ENCODE data around the gene THAP4. TPM values are rescaled to one million over a fixed set of nuclear protein-coding genes. Genes with fewer than 3 reads are reported as not detected.

THAP4 gene
- total and polyA plus RNA-seq, 8 donors: 36.3 to 48.4 (median 42.2) TPM

DNA sequence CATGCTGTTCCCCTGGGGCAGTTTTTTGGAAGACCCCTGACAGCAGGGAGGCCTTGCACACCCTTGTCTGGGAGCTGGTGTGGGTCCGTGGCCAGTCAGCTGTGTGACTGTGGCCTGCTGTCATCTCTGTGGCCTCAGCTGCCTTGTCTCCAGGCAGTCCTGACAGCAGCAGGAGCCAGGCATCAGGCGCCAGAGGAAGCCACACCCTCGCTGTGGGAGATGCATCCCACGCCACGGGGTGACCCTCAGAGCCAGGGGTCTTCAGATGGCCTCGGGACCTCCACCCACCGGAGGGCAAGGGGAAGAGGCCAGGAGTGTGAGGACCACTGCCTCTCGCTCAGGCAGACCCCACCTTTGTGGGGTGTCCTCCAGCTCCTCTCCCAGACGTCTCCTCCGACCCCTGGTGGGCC lies 73.4 kb downstream of the THAP4 start:
- ATAC-seq: no peak
- H3K4me1 ChIP-seq: peaks cover 11 to 32% of the 10 kb centered on the region in 2 donors
- intact Hi-C loops (cut with DNase I): no loop called here
- H3K4me3 ChIP-seq: no peak overlapping the region
- DNase-seq: no peak
- TF ChIP-seq, protein P1, sequence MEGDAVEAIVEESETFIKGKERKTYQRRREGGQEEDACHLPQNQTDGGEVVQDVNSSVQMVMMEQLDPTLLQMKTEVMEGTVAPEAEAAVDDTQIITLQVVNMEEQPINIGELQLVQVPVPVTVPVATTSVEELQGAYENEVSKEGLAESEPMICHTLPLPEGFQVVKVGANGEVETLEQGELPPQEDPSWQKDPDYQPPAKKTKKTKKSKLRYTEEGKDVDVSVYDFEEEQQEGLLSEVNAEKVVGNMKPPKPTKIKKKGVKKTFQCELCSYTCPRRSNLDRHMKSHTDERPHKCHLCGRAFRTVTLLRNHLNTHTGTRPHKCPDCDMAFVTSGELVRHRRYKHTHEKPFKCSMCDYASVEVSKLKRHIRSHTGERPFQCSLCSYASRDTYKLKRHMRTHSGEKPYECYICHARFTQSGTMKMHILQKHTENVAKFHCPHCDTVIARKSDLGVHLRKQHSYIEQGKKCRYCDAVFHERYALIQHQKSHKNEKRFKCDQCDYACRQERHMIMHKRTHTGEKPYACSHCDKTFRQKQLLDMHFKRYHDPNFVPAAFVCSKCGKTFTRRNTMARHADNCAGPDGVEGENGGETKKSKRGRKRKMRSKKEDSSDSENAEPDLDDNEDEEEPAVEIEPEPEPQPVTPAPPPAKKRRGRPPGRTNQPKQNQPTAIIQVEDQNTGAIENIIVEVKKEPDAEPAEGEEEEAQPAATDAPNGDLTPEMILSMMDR (IDR thresholded peaks at IDR 0.05): no peak
- H3K27ac ChIP-seq: no peak overlapping the region
- H3K36me3 ChIP-seq: peaks cover 0 to 12% of the 10 kb centered on the region in 2 donors
- no peaks in the 10 kb centered on the region for H3K9me3 ChIP-seq
- peaks cover 0 to 24% of the 10 kb centered on the region in 2 donors for H3K27me3 ChIP-seq

DNA sequence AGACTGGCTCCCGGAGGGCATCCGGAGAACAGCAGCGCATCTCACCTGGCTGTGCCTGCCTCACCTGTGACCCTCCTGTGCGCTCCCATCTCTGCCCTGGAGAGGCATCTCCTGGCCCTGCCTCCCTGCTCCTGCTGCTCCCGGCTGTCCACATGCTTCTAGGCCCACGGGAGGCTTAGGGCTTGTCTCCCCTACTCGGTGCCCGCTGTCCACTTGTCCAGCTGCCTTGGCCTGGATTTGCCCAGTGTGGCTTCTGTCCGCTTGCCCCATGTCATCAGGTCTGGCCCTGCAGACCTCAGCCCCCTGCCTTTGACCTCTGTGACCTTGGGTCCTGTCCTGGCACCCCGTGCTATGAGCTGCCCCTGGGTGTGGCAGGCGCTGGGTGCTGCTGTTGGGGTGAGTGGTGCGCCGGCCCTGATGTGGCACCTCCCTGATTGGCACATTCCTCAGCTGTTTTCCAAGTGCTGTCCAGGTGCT lies 73.9 kb downstream of the THAP4 start:
- peak in 2 of 4 donors; percentile 31 to 66 for DNase-seq
- no peak for ATAC-seq
- Histone ChIP-seq H3K36me3 (peaks cover 0 to 12% of the 10 kb centered on the region in 2 donors), H3K27me3 (peaks cover 0 to 29% of the 10 kb centered on the region in 2 donors), H3K4me3 (no peak overlapping the region), H3K4me1 (peaks cover 11 to 37% of the 10 kb centered on the region in 2 donors), H3K9me3 (no peaks in the 10 kb centered on the region), H3K27ac (no peak overlapping the region)
- intact Hi-C loops (cut with DNase I): no loop called here
- TF ChIP-seq, protein P1 (IDR thresholded peaks at IDR 0.05): no peak

- DNase-seq: peak in 2 of 4 donors; percentile 42 to 69
- no peak for ATAC-seq
- Histone ChIP-seq H3K4me1 (peaks cover 11 to 38% of the 10 kb centered on the region in 2 donors), H3K27me3 (peaks cover 0 to 36% of the 10 kb centered on the region in 2 donors), H3K4me3 (no peak overlapping the region), H3K27ac (no peak overlapping the region), H3K36me3 (peaks cover 0 to 12% of the 10 kb centered on the region in 2 donors), H3K9me3 (no peaks in the 10 kb centered on the region)
- intact Hi-C loops (cut with DNase I): no loop called here
- TF ChIP-seq, protein P1 (IDR thresholded peaks at IDR 0.05): no peak
Measured at GRCh38 chr2:241562269-241562891, 74.6 kb downstream of the THAP4 start.

DNA sequence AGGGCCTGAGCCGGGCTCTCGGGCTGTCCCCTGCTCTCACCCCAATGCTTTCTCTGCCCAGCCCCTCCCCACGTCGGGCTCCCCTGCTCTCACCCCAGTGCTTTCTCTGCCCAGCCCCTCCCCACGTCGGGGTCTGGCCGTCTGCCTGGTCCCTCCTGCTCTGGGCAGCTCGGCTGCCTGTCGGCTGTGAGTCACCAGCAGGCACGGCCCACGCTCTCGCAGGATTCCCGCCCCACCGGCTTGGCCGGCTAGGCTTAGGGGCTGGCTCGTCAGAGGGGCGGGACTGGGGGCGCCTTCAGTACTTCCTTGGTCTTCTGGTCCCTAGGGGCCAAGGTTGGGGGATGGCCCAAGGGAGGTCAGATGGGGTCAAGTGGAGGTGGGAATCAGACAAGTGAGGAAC lies 75.1 kb downstream of the THAP4 start:
- Histone ChIP-seq H3K27ac (no peak overlapping the region), H3K36me3 (peaks cover 0 to 12% of the 10 kb centered on the region in 2 donors), H3K4me3 (no peak overlapping the region), H3K27me3 (peaks cover 0 to 40% of the 10 kb centered on the region in 2 donors), H3K9me3 (peaks cover 0 to under 1% of the 10 kb centered on the region in 2 donors), H3K4me1 (peaks cover 11 to 38% of the 10 kb centered on the region in 2 donors)
- ATAC-seq (peak; percentile 72), DNase-seq (peak in 3 of 4 donors; percentile 72 to 87 (median 87))
- intact Hi-C loops (cut with DNase I): no loop called here
- TF ChIP-seq, protein P1 (IDR thresholded peaks at IDR 0.05): no peak

DNA sequence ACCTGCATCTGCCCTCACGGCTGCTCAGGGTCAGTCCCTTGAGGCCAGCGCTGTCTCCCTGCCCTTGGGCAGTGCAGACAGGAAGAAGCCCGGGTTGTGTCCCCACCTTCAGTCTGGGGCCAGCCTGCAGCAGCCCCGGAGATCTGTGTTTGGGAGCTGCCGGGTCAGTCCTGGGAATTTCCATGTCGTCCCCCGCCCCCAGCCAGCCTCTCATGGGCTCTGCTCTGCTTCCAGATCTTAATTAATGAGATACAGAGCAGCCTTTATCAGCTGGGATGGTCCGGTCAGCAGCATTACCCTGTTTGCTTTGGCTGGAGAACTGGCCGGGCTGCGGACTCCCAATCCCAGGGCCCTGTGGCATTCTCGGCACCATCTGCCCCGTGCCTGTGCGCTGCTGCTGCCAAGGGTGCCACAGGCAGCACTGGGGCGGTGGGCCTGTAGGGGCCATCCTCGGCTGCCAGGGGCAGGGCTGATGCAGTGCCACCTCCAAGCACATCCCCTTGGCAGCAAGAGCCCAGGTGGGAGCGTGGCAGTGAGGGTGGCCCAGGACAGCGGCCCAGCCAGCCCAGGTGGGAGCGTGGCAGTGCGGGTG lies 76.0 kb downstream of the THAP4 start:
- H3K27me3 ChIP-seq: peaks cover 0 to 47% of the 10 kb centered on the region in 2 donors
- peaks cover 0 to 12% of the 10 kb centered on the region in 2 donors for H3K36me3 ChIP-seq
- ATAC-seq (peak; percentile 10), DNase-seq (peak in 2 of 4 donors; percentile 32 to 67)
- H3K4me1 ChIP-seq: peaks cover 11 to 39% of the 10 kb centered on the region in 2 donors
- TF ChIP-seq, protein P1 (IDR thresholded peaks at IDR 0.05): no peak
- H3K27ac ChIP-seq: peak overlapping the region in 1 of 2 donors; percentile 78
- peaks cover 0 to 4% of the 10 kb centered on the region in 2 donors for H3K9me3 ChIP-seq
- H3K4me3 ChIP-seq: peak overlapping the region in 1 of 2 donors; percentile 66
- intact Hi-C loops (cut with DNase I): no loop called here
